HG02973 (cell line): ENCODE data around the gene SLC6A11.

Experiments used
- ATAC-seq: cut with Tn5 transposase; IDR thresholded peaks from one replicate; pipeline ENCODE4 v1.9.1; 2021; ENCODE audit warnings: moderate library complexity; ENCODE audit not compliant: unreplicated experiment

SLC6A11 gene

GRCh38 chr3:10816019-10816862 is at the start of gene SLC6A11:
Gene SLC6A11 (plus strand): TSS chr3:10816228. CDS start chr3:10816266, 38 bp downstream.
- no peak for ATAC-seq

DNA sequence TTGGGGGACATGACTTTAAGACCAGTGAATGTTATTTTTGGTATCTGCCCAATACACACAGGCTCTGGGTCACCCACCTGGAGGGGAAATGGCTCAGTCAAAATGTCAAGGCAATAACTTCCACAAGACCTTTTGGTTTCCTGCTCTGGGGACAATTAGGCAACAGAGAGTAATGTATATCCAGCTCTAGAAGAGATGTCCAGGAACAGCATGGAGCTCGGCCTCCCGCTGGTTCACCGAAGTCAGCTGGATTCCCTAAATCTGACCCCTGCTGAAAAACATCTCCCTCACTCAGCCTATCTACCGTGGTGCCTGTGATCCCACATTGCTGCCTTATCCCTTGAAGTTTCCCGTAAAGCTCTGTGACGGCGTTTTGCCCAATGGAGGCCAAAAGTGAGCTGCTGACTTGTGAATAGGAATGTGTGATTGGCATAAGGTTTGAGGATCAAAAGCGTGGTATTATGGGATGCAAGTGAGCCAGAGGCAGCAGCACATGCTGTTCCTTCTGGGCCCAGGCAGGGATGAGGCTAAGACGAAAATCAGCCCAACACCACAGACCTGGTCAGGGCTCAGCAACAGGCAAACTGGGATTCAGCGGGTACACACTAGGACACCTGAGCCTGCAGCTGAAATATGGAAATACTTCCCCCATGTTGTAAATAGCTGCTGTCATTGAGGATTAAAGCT is 47.2 kb upstream of the SLC6A11 start:
- no peak for ATAC-seq

DNA sequence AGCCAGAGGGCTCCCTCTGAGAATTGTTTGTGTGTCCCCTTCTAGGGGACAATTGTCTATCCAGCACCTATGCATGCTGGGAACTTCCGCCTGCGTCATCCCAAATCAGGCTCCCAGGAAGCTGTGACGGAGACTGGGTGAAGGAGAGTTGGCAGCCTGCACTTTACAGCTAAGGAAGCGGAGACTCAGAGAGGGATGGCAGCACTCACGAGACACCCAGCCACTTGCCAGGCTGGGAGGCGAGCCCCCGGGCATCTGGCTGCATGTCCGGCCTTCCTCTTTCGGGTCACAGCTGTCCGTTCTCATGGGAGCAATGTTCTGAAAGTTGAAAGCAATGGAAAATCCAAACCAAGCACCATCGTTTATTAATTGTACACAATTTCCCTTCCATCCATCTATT is 45.5 kb upstream of the SLC6A11 start:
- ATAC-seq: no peak

GRCh38 chr3:10770981-10771380 is 45.0 kb upstream of the SLC6A11 start:
- no peak for ATAC-seq

- ATAC-seq: no peak
Measured at GRCh38 chr3:10771486-10772270, 44.4 kb upstream of the SLC6A11 start.

- ATAC-seq: no peak
Measured at GRCh38 chr3:10772271-10773161, 43.5 kb upstream of the SLC6A11 start.

GRCh38 chr3:10774129-10774670 is 41.8 kb upstream of the SLC6A11 start:
- ATAC-seq: no peak

DNA sequence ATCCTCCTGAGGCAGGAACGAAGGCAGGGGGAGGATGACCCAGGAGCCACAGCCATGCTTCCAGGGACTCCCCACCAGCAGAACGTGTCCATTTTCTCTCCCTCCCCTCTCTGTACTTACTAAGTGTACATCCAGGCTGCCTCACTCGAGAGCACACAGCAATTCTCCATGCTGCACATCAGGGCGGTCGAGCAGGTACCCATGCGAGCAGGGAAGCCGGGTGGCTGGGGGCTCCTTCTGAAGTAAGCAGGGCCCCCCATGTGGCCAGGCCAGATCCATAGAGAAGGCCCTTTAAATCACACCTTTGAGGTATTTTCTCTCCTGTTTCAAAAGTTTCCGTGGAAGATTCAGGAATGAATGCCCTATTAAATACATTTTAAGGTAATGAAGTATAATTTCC is 41.2 kb upstream of the SLC6A11 start:
- no peak for ATAC-seq

GRCh38 chr3:10775259-10775658 is 40.8 kb upstream of the SLC6A11 start:
- no peak for ATAC-seq

GRCh38 chr3:10775828-10776227 is 40.2 kb upstream of the SLC6A11 start:
- ATAC-seq: no peak

GRCh38 chr3:10777627-10778026 is 38.4 kb upstream of the SLC6A11 start:
- ATAC-seq: no peak

DNA sequence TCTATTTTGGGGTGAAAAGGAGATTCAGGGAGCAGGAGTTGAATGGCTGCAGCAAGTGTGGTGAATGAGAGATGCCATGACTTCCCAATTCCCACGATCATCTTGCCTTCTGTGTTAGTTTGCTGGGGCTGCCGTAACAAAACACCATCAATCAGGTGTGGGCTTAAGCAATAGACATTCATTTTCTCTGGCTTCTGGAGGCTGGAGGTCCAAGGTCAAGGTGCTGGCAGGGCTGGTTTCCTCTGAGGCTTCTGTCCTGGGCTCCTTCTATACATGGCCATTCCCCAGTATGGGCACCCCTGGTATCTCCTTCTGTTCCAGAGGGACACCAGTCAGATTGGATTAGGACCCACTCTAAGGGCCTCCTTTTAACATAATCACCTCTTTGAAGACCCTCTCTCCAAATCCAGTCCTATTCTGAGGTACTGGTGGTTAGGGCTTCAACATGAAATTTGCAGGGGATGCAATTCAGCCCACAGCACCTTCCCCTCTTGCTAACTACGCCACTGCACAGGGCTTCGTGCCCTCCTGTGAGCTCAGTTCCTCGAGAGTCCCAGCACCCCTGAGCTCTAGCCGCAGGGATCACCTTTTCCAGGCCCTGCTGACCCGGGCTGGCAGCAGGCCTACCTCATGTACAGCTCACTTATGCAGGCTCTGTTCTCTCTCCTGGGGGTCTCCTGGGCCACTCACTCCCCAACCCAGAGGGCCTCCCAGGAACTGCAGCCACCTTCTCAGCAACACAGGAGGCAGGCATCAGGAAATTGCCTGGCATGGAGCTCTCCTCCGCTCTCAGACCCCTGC is 37.3 kb upstream of the SLC6A11 start:
- no peak for ATAC-seq

DNA sequence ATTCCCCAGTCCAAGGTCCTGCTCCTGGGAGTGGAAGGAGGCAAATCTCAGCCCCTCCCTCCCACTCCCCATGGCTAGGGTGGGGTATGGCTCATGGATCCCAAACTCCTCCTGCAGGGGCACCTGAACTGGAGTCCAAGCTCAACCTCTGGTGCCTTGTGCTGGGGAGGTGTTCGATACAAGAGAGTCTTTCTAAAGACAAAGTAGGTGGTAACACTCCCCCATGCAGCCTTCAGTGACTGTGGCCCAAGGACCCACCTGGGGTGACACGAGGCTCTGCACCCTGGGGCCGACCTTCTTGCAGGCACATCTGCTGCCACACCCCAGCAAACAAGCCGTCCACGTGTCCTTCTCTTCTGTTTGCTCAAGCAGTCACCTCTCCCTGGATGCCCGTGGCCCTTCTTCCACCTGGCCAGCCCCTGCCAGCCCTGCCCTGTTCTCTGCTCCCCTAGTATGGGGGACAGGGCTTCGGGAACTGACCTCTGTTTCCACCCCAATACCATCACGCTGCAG is 36.7 kb upstream of the SLC6A11 start:
- ATAC-seq: no peak

- ATAC-seq: no peak
Measured at GRCh38 chr3:10780243-10780642, 35.8 kb upstream of the SLC6A11 start.

GRCh38 chr3:10780922-10781321 is 35.1 kb upstream of the SLC6A11 start:
- ATAC-seq: no peak

GRCh38 chr3:10781981-10782380 is 34.0 kb upstream of the SLC6A11 start:
- ATAC-seq: no peak

DNA sequence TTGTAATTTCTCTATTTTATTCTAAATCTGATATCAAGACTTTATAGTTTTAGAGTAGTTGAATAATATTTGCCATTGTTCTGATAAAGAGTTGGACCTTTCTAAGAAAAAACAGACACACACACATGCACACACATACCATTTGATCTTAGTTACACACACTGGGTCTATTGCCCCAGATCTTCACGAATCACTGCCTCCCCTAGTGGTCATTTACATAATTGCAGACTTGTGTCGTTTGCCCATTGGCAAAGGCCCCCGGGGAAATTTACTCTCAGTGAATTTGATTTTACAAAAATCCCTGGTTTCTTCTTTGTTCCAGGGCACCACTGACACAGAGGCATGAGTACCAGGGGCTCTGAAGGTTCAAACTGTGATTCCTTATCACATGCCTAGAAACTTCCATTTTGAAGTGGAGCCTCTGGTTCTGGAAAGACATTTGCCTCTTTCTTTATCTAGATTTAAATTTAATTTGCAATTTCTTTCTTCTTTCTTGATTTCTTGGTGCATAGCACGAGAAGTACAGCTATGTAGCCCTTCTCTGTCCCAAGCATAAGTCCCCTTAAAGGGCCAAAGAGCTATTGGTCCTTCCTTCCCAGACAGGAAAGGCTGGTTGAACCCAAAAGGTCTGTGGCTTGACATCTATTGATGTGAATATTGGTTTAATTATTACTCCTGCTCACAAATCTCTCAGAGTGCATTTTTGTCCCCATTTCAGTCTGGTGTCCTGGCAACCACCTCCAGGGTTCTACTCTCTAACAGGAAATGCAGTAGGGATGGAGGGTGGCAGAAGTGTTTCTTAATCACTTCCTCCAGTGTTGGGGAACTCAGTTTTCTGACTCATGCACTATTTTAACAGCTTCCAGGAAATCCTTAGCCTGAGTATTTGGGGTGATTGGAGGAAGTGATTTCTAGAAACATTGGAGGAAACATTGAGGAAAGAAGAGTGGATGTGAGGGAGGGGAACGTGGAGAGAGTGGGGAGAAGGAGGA is 32.4 kb upstream of the SLC6A11 start:
- no peak for ATAC-seq

- ATAC-seq: no peak
Measured at GRCh38 chr3:10786640-10787039, 29.4 kb upstream of the SLC6A11 start.
